CD14-positive monocyte (primary cell): Measurements from ENCODE around the gene HSPD1. TPM values are rescaled to one million over a fixed set of nuclear protein-coding genes. Genes with fewer than 3 reads are reported as not detected.

Source experiments
- DNase-seq, 3 donors: peaks; one replicate each; pipeline ENCODE4 v3.0.0-alpha.2; 2011 to 2022
- H2AFZ ChIP-seq: 2 replicates; pipeline ENCODE4 v1.6.0; 2012; ENCODE audit warnings: mild to moderate bottlenecking, low read depth, low read length, inconsistent platforms; ENCODE audit not compliant: insufficient read depth, poor library complexity, severe bottlenecking
- H3K27ac ChIP-seq, 2 donors: 1 replicate in 1 of 2; 2 replicates in 1 of 2; pipeline ENCODE4 v1.5.1; 2012 to 2013; ENCODE audit warnings: low read length in 2 of 2, control low read depth in 1 of 2, inconsistent platforms in 1 of 2, low read depth in 1 of 2, mild to moderate bottlenecking in 1 of 2
- H3K27me3 ChIP-seq, 2 donors: one replicate each; pipeline versions ENCODE4 v1.6.0 to v1.6.1; 2011 to 2013; ENCODE audit warnings: low read length in 2 of 2; ENCODE audit not compliant: control insufficient read depth in 2 of 2, insufficient read depth in 2 of 2
- H3K36me3 ChIP-seq, 2 donors: replicated peaks in 1 of 2; 1 replicate in 1 of 2; 2 replicates in 1 of 2; pipeline versions ENCODE4 v1.5.1 to v1.6.1; 2012 to 2013; ENCODE audit warnings: low read length in 2 of 2, control low read depth in 1 of 2, inconsistent platforms in 1 of 2, mild to moderate bottlenecking in 1 of 2; ENCODE audit not compliant: insufficient read depth in 2 of 2, control insufficient read depth in 1 of 2
- H3K4me1 ChIP-seq, 2 donors: 1 replicate in 1 of 2; 2 replicates in 1 of 2; pipeline versions ENCODE4 v1.5.1 to v1.6.1; 2012 to 2013; ENCODE audit warnings: low read length in 2 of 2, control low read depth in 1 of 2, inconsistent platforms in 1 of 2, mild to moderate bottlenecking in 1 of 2, moderate library complexity in 1 of 2; ENCODE audit not compliant: insufficient read depth in 2 of 2, control insufficient read depth in 1 of 2
- H3K4me2 ChIP-seq: replicated peaks from 2 replicates; pipeline ENCODE3; 2012; ENCODE audit warnings: low read length, moderate library complexity, mild to moderate bottlenecking; ENCODE audit not compliant: poor library complexity, severe bottlenecking; ENCODE audit errors: extremely low read depth
- H3K4me3 ChIP-seq, 3 experiments: fragments of 200-600 bp in 1 of 3; sonication (generic) in 1 of 3; replicated peaks in 1 of 3; 1 replicate in 2 of 3; 2 replicates in 1 of 3; pipeline ENCODE4 v1.5.1; 2011 to 2013; ENCODE audit warnings: low read length in 3 of 3, mild to moderate bottlenecking in 3 of 3, control low read depth in 2 of 3, low read depth in 2 of 3, inconsistent platforms in 1 of 3, moderate library complexity in 1 of 3
- H3K79me2 ChIP-seq: 2 replicates; pipeline ENCODE4 v1.6.0; 2012; ENCODE audit warnings: mild to moderate bottlenecking, control low read depth, inconsistent platforms, low read length, moderate library complexity; ENCODE audit not compliant: insufficient read depth
- H3K9ac ChIP-seq: 2 replicates; pipeline ENCODE4 v1.6.0; 2017; ENCODE audit warnings: low read length, mild to moderate bottlenecking; ENCODE audit not compliant: insufficient read depth, poor library complexity, severe bottlenecking
- H3K9me3 ChIP-seq, 2 donors: replicated peaks in 1 of 2; 1 replicate in 1 of 2; 2 replicates in 1 of 2; pipeline versions ENCODE4 v1.5.1 to v1.6.1; 2012 to 2013; ENCODE audit warnings: low read length in 2 of 2, control low read depth in 1 of 2; ENCODE audit not compliant: control insufficient read depth in 1 of 2, insufficient read depth in 1 of 2
- H4K20me1 ChIP-seq: 2 replicates; pipeline ENCODE4 v1.6.0; 2012; ENCODE audit warnings: mild to moderate bottlenecking, low read length, control low read depth, moderate library complexity; ENCODE audit not compliant: insufficient read depth
- H3K27ac Mint-ChIP-seq, 7 donors: one replicate each; pipeline ENCODE4 v1.8.0; 2020; ENCODE audit warnings: mild to moderate bottlenecking in 7 of 7, mixed read lengths in 7 of 7, moderate library complexity in 6 of 7, inconsistent platforms in 2 of 7
- H3K27me3 Mint-ChIP-seq, 3 donors: one replicate each; pipeline ENCODE4 v1.8.0; 2021 to 2022; ENCODE audit warnings: low read depth in 3 of 3, mild to moderate bottlenecking in 3 of 3, mixed read lengths in 3 of 3, moderate library complexity in 3 of 3, inconsistent platforms in 1 of 3
- H3K36me3 Mint-ChIP-seq, 2 donors: one replicate each; pipeline ENCODE4 v1.8.0; 2020; ENCODE audit warnings: mixed read lengths in 2 of 2, inconsistent platforms in 1 of 2, mild to moderate bottlenecking in 1 of 2
- H3K4me1 Mint-ChIP-seq: one replicate; pipeline ENCODE4 v1.8.0; 2020; ENCODE audit warnings: mild to moderate bottlenecking, mixed read lengths
- H3K4me3 Mint-ChIP-seq, 2 donors: one replicate each; pipeline ENCODE4 v1.8.0; 2020; ENCODE audit warnings: mild to moderate bottlenecking in 2 of 2, mixed read lengths in 2 of 2, moderate library complexity in 1 of 2
- H3K9me3 Mint-ChIP-seq, 7 donors: one replicate each; pipeline ENCODE4 v1.8.0; 2020 to 2022; ENCODE audit warnings: mixed read lengths in 7 of 7, mild to moderate bottlenecking in 6 of 7, moderate library complexity in 6 of 7, inconsistent platforms in 2 of 7
- CTCF ChIP-seq: fragments of 200-600 bp; IDR thresholded peaks from one replicate; pipeline ENCODE4 v1.8.0; 2022; ENCODE audit warnings: antibody characterized with exemption, mild to moderate bottlenecking
- WGBS: methylation state at CpG from one replicate; pipeline ENCODE4 v1.1.5; 2013; ENCODE audit warnings: missing lambda C conversion rate; ENCODE audit not compliant: insufficient coverage; 5-methylcytosine and 5-hydroxymethylcytosine counted together
- intact Hi-C, 2 donors: fragments of 100-400 bp; cut with micrococcal nuclease; formaldehyde crosslinking; loops; one replicate each; pipeline versions ENCODE4 v1.15.0 to v1.15.1; 2023
- polyA plus RNA-seq, 3 donors: library from polyadenylated mRNA; depleted of rRNA in 1 of 3; unstranded in 2 of 3; stranded (reverse) in 1 of 3; fragments of 300-500 nt in 2 of 3; fragments of >200 nt in 1 of 3; fragmentation: Illumina TruSeq in 2 of 3; gene quantifications; 1 replicate in 2 of 3; 2 replicates in 1 of 3; pipeline ENCODE4 v1.2.3, GENCODE V29; 2012 to 2021

HSPD1 gene
- polyA plus RNA-seq, 3 donors: 42.7 to 62.1 (median 44.5) TPM

DNA sequence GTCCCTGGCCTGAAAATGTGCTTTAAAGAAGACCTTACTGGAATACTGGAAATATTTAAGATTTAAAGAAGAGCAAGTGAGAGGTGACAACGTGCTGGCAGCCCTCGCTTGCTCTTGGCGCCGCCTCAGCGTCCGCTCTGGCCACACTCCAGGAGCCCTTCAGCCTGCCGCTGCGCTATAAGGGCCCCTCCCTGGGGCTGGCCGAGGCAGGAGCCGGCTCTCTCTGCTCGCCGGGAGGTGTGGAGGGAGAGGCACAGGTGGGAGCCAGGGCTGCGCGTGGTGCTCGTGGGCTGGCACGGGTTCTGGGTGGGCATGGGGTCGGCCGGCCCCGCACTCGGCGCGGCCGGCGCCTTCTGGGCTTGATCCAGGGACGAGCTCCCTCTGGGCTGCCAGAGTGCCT lies 49.2 kb downstream of the HSPD1 start:
- no peaks in the 10 kb centered on the region for H3K27me3 ChIP-seq
- WGBS: 97% methylated on average over 25 of the region's 25 CpGs
- Mint-ChIP-seq H3K27ac (no peak overlapping the region), H3K36me3 (no peaks in the 10 kb centered on the region), H3K27me3 (peaks cover 0 to 4% (median 0%) of the 10 kb centered on the region in 3 donors), H3K4me1 (peaks cover 21% of the 10 kb centered on the region), H3K4me3 (no peak overlapping the region), H3K9me3 (peaks cover 0 to 9% (median 0%) of the 10 kb centered on the region in 7 donors)
- H4K20me1 ChIP-seq: peaks cover 15% of the 10 kb centered on the region
- peaks cover 22% of the 10 kb centered on the region for H3K79me2 ChIP-seq
- no peak overlapping the region for H3K27ac ChIP-seq
- H3K4me3 ChIP-seq: no peak overlapping the region
- no peak for DNase-seq
- no peak overlapping the region for H2AFZ ChIP-seq
- no peaks in the 10 kb centered on the region for H3K9me3 ChIP-seq
- H3K4me2 ChIP-seq: no peak overlapping the region
- H3K4me1 ChIP-seq: peaks cover 12 to 23% of the 10 kb centered on the region in 2 donors
- TF ChIP-seq CTCF: no peak
- H3K9ac ChIP-seq: no peak overlapping the region
- intact Hi-C loops: loop anchor here in 1 of 2 donors (10.0 kb wide), 1 partner anchor 254 kb away; the partner anchor contains the start of gene MARS2
- no peaks in the 10 kb centered on the region for H3K36me3 ChIP-seq

- Mint-ChIP-seq H3K27ac (peak overlapping the region in 1 of 7 donors; percentile 11), H3K27me3 (no peaks in the 10 kb centered on the region), H3K9me3 (peaks cover 0 to 5% (median 0%) of the 10 kb centered on the region in 7 donors), H3K4me3 (no peak overlapping the region), H3K4me1 (peaks cover 20% of the 10 kb centered on the region), H3K36me3 (no peaks in the 10 kb centered on the region)
- no peak for DNase-seq
- Histone ChIP-seq H3K4me1 (peaks cover 22 to 23% of the 10 kb centered on the region in 2 donors), H2AFZ (no peak overlapping the region), H3K27me3 (no peaks in the 10 kb centered on the region), H3K4me3 (no peak overlapping the region), H3K9me3 (no peaks in the 10 kb centered on the region), H3K9ac (no peak overlapping the region), H4K20me1 (no peaks in the 10 kb centered on the region), H3K36me3 (no peaks in the 10 kb centered on the region), H3K4me2 (no peak overlapping the region), H3K27ac (no peak overlapping the region), H3K79me2 (no peaks in the 10 kb centered on the region)
- intact Hi-C loops: no loop called here
- no peak for TF ChIP-seq CTCF
These were observed 52.8 kb downstream of the HSPD1 start for GRCh38 chr2:197446844-197447243.
